ENCODE data around the gene SLC25A47. TPM values are rescaled to one million over a fixed set of nuclear protein-coding genes. Genes with fewer than 3 reads are reported as not detected.
"Not testable (repeated sequence)": the region's sequence is repeated elsewhere in the genome, so short reads cannot be mapped to it uniquely, and the experiment has no call there.

Gene SLC25A47
- total RNA-seq, 2 donors from 2014 or later = not detected

DNA sequence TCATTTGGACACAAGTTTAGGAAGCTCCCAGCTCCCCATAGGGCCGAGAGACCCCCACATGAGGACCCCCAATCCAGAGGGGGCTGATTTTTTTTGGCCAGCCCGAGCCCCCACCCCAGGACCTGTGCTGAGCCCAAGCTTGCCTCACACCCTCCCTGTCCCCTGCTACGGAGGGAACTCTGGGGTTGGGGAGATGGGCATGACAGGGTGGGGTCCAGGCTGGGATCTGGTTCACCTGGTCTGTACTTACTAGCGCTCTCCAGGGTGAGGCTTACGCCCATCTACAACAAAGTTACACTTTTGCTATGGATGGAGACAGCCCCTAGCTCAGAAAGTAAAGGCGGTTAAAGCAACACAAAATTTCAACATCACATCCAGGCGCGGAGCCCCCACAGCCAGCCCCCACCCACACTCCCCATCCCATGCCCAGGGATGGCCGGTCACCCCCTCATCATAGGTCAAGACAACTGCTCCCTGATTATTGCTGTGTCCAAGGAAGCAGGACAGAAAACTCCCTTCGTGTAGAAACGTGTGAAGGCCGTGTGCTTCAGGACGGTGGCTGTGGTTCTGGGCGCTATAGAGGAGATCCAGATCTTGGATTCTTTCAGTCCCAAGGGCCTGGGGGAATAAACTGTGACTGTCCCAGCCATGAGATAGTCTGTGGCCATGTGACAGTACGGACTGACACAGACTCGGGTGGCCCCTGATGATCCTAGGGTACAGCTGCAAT, 27.6 kb upstream of the SLC25A47 start:
- no peak for ATAC-seq
- H3K36me3 ChIP-seq (replicated peaks in 1 of 2; ENCODE audit: insufficient read depth in 1 of 2, low read depth in 2 of 2) = no peaks in the 10 kb centered on the region
- 89 to 93% methylated on average over 9 to 16 of the region's 16 CpGs for WGBS, 2 donors
- intact Hi-C loops (cut with DNase I) = no loop called here
- H3K9me3 ChIP-seq = no peaks in the 10 kb centered on the region
- no peak overlapping the region for H3K27ac ChIP-seq
- TF ChIP-seq, protein P1, sequence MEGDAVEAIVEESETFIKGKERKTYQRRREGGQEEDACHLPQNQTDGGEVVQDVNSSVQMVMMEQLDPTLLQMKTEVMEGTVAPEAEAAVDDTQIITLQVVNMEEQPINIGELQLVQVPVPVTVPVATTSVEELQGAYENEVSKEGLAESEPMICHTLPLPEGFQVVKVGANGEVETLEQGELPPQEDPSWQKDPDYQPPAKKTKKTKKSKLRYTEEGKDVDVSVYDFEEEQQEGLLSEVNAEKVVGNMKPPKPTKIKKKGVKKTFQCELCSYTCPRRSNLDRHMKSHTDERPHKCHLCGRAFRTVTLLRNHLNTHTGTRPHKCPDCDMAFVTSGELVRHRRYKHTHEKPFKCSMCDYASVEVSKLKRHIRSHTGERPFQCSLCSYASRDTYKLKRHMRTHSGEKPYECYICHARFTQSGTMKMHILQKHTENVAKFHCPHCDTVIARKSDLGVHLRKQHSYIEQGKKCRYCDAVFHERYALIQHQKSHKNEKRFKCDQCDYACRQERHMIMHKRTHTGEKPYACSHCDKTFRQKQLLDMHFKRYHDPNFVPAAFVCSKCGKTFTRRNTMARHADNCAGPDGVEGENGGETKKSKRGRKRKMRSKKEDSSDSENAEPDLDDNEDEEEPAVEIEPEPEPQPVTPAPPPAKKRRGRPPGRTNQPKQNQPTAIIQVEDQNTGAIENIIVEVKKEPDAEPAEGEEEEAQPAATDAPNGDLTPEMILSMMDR (IDR thresholded peaks at IDR 0.05) = no peak
- no peak for TF ChIP-seq POLR2A (IDR thresholded peaks at IDR 0.05)
- peaks cover 27% of the 10 kb centered on the region for H3K4me1 ChIP-seq
- no peak for DNase-seq
- H3K27me3 ChIP-seq = no peaks in the 10 kb centered on the region
- H3K4me3 ChIP-seq = no peak overlapping the region

DNA sequence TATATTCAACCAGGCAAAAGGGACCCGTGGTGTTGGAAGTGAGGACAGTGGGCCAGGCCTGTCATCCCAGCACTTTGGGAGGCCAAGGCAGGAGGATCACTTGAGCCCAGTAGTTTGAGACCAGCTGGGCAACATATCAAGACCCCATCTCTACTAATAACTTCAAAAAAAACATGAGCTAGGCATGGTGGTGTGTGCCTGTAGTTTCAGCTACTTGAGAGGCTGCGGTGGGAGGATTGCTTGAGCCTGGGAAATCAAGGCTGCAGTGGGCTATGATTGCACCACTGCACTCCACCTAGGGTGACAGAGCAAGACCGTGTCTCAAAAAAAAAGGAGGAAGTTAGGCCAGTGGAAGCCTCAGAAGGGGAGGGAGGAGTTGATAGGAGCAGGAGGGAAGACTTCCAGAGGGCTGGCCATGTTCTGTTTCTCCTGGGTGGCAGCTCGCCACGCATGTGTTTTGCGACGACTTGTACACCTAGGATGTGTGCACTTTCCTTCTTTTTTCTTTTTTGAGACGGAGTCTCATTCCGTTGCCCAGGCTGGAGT, 27.0 kb upstream of the SLC25A47 start:
- no peaks in the 10 kb centered on the region for H3K9me3 ChIP-seq
- no peaks in the 10 kb centered on the region for H3K27me3 ChIP-seq
- no peak for TF ChIP-seq POLR2A (IDR thresholded peaks at IDR 0.05)
- 82 to 85% methylated on average over 8 to 9 of the region's 9 CpGs for WGBS, 2 donors
- ATAC-seq (no peak), DNase-seq (no peak)
- peaks cover 27% of the 10 kb centered on the region for H3K4me1 ChIP-seq
- no peak overlapping the region for H3K4me3 ChIP-seq
- H3K27ac ChIP-seq = no peak overlapping the region
- intact Hi-C loops (cut with DNase I) = no loop called here
- no peaks in the 10 kb centered on the region for H3K36me3 ChIP-seq (replicated peaks in 1 of 2; ENCODE audit: insufficient read depth in 1 of 2, low read depth in 2 of 2)

DNA sequence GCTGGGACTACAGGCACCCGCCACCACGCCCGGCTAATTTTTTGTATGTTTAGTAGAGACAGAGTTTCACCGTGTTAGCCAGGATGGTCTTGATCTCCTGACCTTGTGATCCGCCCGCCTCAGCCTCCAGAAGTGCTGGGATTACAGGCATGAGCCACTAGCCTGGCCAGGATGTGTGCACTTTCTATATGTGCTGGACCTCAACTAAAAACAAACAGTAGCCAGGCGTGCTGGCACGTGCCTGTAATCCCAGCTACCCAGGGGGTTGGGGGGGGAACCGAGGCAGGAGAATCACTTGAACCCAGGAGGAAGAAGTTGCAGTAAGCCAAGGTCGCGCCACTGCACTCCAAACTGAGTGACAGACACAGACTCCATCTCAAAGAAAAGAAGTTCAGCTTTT, 26.4 kb upstream of the SLC25A47 start:
- DNase-seq; ATAC-seq; intact Hi-C loops (cut with DNase I); H3K4me3 ChIP-seq; H3K36me3 ChIP-seq (replicated peaks in 1 of 2; ENCODE audit: insufficient read depth in 1 of 2, low read depth in 2 of 2); H3K27me3 ChIP-seq; H3K9me3 ChIP-seq: not testable (repeated sequence)
- WGBS, 2 donors = 79 to 87% methylated on average over 8 to 9 of the region's 11 CpGs
- peak overlapping the region; percentile 30 to 66 (median 56) for H3K27ac ChIP-seq
- H3K4me1 ChIP-seq = peaks cover 27% of the 10 kb centered on the region

DNA sequence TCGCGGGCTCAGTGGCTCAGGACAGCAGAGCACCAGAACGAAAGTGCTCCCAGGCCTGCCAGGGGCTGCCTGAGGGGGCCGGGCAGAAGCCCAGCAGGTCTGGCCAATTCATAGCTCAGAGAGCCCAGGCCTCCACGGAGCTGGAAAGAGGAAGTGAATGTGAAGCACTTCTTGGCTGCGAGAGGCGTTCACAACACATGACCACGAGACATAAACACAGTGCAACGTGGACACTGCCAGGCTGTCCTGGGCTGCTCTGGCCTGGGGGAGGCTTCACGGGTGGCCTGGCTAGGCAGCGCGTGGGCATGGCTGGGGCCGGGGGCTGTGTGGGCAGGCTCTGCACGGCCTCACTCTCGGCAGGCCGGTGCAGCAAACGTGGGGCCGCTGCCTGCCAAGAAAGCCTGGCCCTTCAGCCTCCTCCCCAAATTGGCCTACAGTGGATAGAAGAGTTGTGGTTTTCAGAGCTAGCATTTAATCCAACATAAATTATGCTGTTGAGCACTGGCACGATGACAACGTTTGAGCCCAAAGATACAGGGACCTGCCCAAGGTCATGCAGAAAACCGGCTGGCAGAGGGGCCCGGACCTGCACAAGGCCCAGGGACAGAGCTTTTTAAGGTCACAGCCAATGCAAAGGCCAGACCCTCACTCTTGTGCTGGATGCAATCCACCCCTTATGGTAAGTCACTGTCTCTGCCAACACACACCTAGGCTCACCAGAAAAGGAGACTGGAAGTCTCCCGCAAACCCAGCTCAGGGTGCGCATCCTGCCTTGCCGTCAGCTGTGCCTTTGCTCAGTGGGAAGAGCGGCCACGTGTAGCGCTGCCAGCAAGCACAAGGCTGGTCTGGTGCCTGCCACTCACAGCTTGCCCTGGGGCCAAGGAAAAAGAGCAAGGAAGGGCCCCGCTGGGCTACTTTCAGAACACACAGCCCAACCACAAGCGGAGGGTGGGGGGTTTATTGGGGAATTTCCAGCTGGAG, 25.5 kb upstream of the SLC25A47 start:
- ATAC-seq = peak; percentile 75

DNA sequence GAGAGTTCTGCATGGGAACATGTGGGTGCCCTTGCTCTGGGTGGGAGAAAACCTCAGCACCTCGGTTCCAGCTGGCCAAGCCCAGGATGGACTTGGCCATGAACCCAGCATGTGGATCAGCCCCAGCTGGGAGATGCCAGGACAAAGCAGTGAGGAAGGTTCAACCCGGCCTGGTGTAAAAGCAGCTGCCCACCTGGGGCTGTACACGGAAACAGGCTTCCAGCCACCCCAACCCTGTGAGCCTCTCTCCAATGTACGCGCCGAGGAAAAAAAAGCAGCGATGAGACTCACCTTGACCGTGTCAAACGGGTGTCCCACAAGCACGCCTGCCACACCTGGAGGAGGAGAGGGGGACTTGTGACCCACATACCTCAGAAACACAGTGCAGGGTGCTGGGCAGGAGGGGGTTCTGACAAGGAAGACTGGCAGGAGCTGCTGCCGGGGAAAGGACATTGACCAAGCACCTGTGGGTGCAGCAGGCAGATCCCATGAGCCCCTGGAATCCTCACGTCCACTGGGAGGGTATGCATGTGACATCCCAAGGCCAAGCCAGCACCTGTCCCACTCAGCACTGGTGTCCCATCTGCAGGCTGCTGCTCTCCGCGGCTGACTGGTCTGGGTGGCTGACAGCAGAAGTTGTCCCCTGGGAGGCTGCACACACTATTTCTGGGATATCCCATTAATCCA, 24.4 kb upstream of the SLC25A47 start:
- no peaks in the 10 kb centered on the region for H3K27me3 ChIP-seq
- DNase-seq (no peak), ATAC-seq (no peak)
- peaks cover 39% of the 10 kb centered on the region for H3K4me1 ChIP-seq
- no peaks in the 10 kb centered on the region for H3K9me3 ChIP-seq
- no peak overlapping the region for H3K27ac ChIP-seq
- H3K36me3 ChIP-seq (replicated peaks in 1 of 2; ENCODE audit: insufficient read depth in 1 of 2, low read depth in 2 of 2) = no peaks in the 10 kb centered on the region
- 66 to 88% methylated on average over 12 to 14 of the region's 14 CpGs for WGBS, 2 donors
- intact Hi-C loops (cut with DNase I) = no loop called here
- no peak for TF ChIP-seq POLR2A (IDR thresholded peaks at IDR 0.05)
- H3K4me3 ChIP-seq = no peak overlapping the region

More for the DNA sequence above, 25.5 kb upstream of the SLC25A47 start:
- peak; percentile 42 to 80 (median 70) for DNase-seq
- Histone ChIP-seq H3K27ac (peak overlapping the region; percentile 30 to 66 (median 56)), H3K9me3 (no peaks in the 10 kb centered on the region), H3K36me3 (replicated peaks in 1 of 2; ENCODE audit: insufficient read depth in 1 of 2, low read depth in 2 of 2) (no peaks in the 10 kb centered on the region), H3K4me3 (no peak overlapping the region), H3K27me3 (no peaks in the 10 kb centered on the region), H3K4me1 (peaks cover 31% of the 10 kb centered on the region)
- intact Hi-C loops (cut with DNase I) = no loop called here
- 32 to 57% methylated on average over 11 to 30 of the region's 30 CpGs for WGBS, 2 donors
- TF ChIP-seq, protein P1 (IDR thresholded peaks at IDR 0.05) = no peak
- TF ChIP-seq POLR2A (IDR thresholded peaks at IDR 0.05) = no peak

All from body of pancreas (tissue), 4 donors.